IPS-18a (cell line): ENCODE results near the gene SLC24A3.

ENCODE experiments used
- H3K27ac ChIP-seq: one replicate; pipeline ENCODE4 v1.5.1; 2013; ENCODE audit warnings: low read length
- H3K27me3 ChIP-seq: one replicate; pipeline ENCODE4 v1.6.1; 2013; ENCODE audit warnings: mild to moderate bottlenecking, low read length; ENCODE audit not compliant: control insufficient read depth, insufficient read depth
- H3K36me3 ChIP-seq: one replicate; pipeline ENCODE4 v1.6.1; 2013; ENCODE audit warnings: low read depth, low read length; ENCODE audit not compliant: control insufficient read depth
- H3K4me1 ChIP-seq: one replicate; pipeline ENCODE4 v1.6.1; 2013; ENCODE audit warnings: low read depth, low read length; ENCODE audit not compliant: control insufficient read depth
- H3K4me3 ChIP-seq: one replicate; pipeline ENCODE4 v1.5.1; 2013; ENCODE audit warnings: low read length
- H3K9ac ChIP-seq: one replicate; pipeline ENCODE4 v1.6.1; 2013; ENCODE audit warnings: mild to moderate bottlenecking, low read length, moderate library complexity
- H3K9me3 ChIP-seq: one replicate; pipeline ENCODE4 v1.6.1; 2013; ENCODE audit warnings: low read depth, low read length; ENCODE audit not compliant: control insufficient read depth

SLC24A3 gene

GRCh38 chr20:19522071-19522801 lies 309.8 kb downstream of the SLC24A3 start:
- H3K36me3 ChIP-seq = no peaks in the 10 kb centered on the region
- H3K9me3 ChIP-seq = no peaks in the 10 kb centered on the region
- H3K27me3 ChIP-seq = no peaks in the 10 kb centered on the region
- H3K27ac ChIP-seq = no peak overlapping the region
- H3K4me1 ChIP-seq = no peaks in the 10 kb centered on the region
- H3K4me3 ChIP-seq = no peak overlapping the region
- no peak overlapping the region for H3K9ac ChIP-seq

GRCh38 chr20:19522836-19523590 lies 310.6 kb downstream of the SLC24A3 start:
- no peak overlapping the region for H3K27ac ChIP-seq
- no peak overlapping the region for H3K9ac ChIP-seq
- no peaks in the 10 kb centered on the region for H3K27me3 ChIP-seq
- no peaks in the 10 kb centered on the region for H3K4me1 ChIP-seq
- H3K36me3 ChIP-seq = no peaks in the 10 kb centered on the region
- no peaks in the 10 kb centered on the region for H3K9me3 ChIP-seq
- no peak overlapping the region for H3K4me3 ChIP-seq

- no peaks in the 10 kb centered on the region for H3K27me3 ChIP-seq
- no peak overlapping the region for H3K4me3 ChIP-seq
- no peaks in the 10 kb centered on the region for H3K36me3 ChIP-seq
- no peak overlapping the region for H3K27ac ChIP-seq
- no peaks in the 10 kb centered on the region for H3K9me3 ChIP-seq
- no peak overlapping the region for H3K9ac ChIP-seq
- H3K4me1 ChIP-seq = no peaks in the 10 kb centered on the region
Measured at GRCh38 chr20:19524691-19525090, 312.2 kb downstream of the SLC24A3 start.

- Histone ChIP-seq H3K9me3 (no peaks in the 10 kb centered on the region), H3K27me3 (no peaks in the 10 kb centered on the region), H3K4me3 (no peak overlapping the region), H3K27ac (no peak overlapping the region), H3K36me3 (no peaks in the 10 kb centered on the region), H3K4me1 (no peaks in the 10 kb centered on the region), H3K9ac (no peak overlapping the region)
Measured at GRCh38 chr20:19527509-19527908, 315.1 kb downstream of the SLC24A3 start.

GRCh38 chr20:19528286-19529030 lies 316.0 kb downstream of the SLC24A3 start:
- no peaks in the 10 kb centered on the region for H3K36me3 ChIP-seq
- no peak overlapping the region for H3K4me3 ChIP-seq
- H3K27ac ChIP-seq = no peak overlapping the region
- H3K9me3 ChIP-seq = no peaks in the 10 kb centered on the region
- no peaks in the 10 kb centered on the region for H3K27me3 ChIP-seq
- no peaks in the 10 kb centered on the region for H3K4me1 ChIP-seq
- no peak overlapping the region for H3K9ac ChIP-seq

- Histone ChIP-seq H3K27ac (no peak overlapping the region), H3K9ac (no peak overlapping the region), H3K27me3 (no peaks in the 10 kb centered on the region), H3K36me3 (no peaks in the 10 kb centered on the region), H3K4me1 (no peaks in the 10 kb centered on the region), H3K4me3 (no peak overlapping the region), H3K9me3 (no peaks in the 10 kb centered on the region)
Measured at GRCh38 chr20:19530006-19530405, 317.6 kb downstream of the SLC24A3 start.

- Histone ChIP-seq H3K9ac (no peak overlapping the region), H3K36me3 (no peaks in the 10 kb centered on the region), H3K4me3 (no peak overlapping the region), H3K27ac (no peak overlapping the region), H3K9me3 (no peaks in the 10 kb centered on the region), H3K27me3 (no peaks in the 10 kb centered on the region), H3K4me1 (no peaks in the 10 kb centered on the region)
Measured at GRCh38 chr20:19531446-19531845, 319.0 kb downstream of the SLC24A3 start.

- Histone ChIP-seq H3K9me3 (no peaks in the 10 kb centered on the region), H3K27me3 (no peaks in the 10 kb centered on the region), H3K36me3 (no peaks in the 10 kb centered on the region)
Measured at GRCh38 chr20:19538556-19538955, 326.1 kb downstream of the SLC24A3 start.

GRCh38 chr20:19539191-19539590 lies 326.7 kb downstream of the SLC24A3 start:
- Histone ChIP-seq H3K27me3 (no peaks in the 10 kb centered on the region), H3K9me3 (no peaks in the 10 kb centered on the region)

More at GRCh38 chr20:19538556-19538955, 326.1 kb downstream of the SLC24A3 start:
- Histone ChIP-seq H3K27ac (no peak overlapping the region), H3K9ac (no peak overlapping the region), H3K4me1 (peaks cover 6% of the 10 kb centered on the region), H3K4me3 (no peak overlapping the region)

GRCh38 chr20:19540392-19540791 lies 327.9 kb downstream of the SLC24A3 start:
- H3K9me3 ChIP-seq = no peaks in the 10 kb centered on the region
- no peak overlapping the region for H3K4me3 ChIP-seq
- H3K36me3 ChIP-seq = no peaks in the 10 kb centered on the region
- no peaks in the 10 kb centered on the region for H3K27me3 ChIP-seq
- peaks cover 6% of the 10 kb centered on the region for H3K4me1 ChIP-seq
- no peak overlapping the region for H3K9ac ChIP-seq
- H3K27ac ChIP-seq = no peak overlapping the region

More at GRCh38 chr20:19539191-19539590, 326.7 kb downstream of the SLC24A3 start:
- Histone ChIP-seq H3K4me1 (peaks cover 6% of the 10 kb centered on the region), H3K36me3 (no peaks in the 10 kb centered on the region), H3K27ac (no peak overlapping the region), H3K4me3 (no peak overlapping the region), H3K9ac (no peak overlapping the region)

- no peak overlapping the region for H3K9ac ChIP-seq
- peaks cover 6% of the 10 kb centered on the region for H3K4me1 ChIP-seq
- no peaks in the 10 kb centered on the region for H3K27me3 ChIP-seq
- no peaks in the 10 kb centered on the region for H3K9me3 ChIP-seq
- H3K4me3 ChIP-seq = no peak overlapping the region
- H3K36me3 ChIP-seq = no peaks in the 10 kb centered on the region
- H3K27ac ChIP-seq = no peak overlapping the region
Measured at GRCh38 chr20:19543101-19543500, 330.7 kb downstream of the SLC24A3 start.
